ENCODE data around the gene BMERB1. TPM values are rescaled to one million over a fixed set of nuclear protein-coding genes. Genes with fewer than 3 reads are reported as not detected.
"Not testable (repeated sequence)": the region's sequence is repeated elsewhere in the genome, so short reads cannot be mapped to it uniquely, and the experiment has no call there.

The BMERB1 gene
- total RNA-seq, 1 donor from 2014 or later: 61.4 TPM

GRCh38 chr16:15571557-15571956 lies 137.2 kb downstream of the BMERB1 start:
- ATAC-seq (no peak), DNase-seq (ENCODE audit: missing footprints) (no peak)
- intact Hi-C loops (cut with DNase I): no loop called here

DNA sequence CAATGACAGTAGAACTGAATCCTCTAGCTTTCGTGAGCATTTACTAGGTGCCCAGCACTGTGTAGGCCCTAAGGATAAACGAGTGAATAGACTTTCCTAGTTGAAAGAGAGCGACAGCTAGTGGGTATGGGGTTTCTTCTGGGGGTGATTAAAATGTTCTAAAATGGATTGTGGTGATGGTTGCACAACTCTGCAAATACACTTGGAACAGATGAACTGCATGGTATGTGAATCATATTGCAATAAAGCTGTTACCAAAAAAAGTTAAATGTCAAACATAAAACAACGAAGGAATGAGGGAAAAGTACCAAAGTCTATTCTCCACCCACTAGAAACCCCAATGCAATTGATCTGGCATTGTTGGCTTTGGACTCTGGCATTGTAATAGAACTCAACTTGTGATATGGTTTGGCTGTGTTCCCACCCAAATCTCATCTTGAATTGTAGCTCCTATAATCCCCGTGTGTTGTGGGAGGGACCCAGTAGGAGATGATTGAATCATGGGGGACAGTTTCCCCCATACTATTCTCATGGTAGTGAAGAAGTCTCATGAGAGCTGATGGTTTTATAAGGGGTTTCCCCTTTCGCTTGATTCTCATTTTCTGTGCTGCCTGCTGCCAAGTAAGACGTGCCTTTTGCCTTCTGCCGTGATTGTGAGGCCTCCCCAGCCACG lies 138.1 kb downstream of the BMERB1 start:
- no peak for DNase-seq (ENCODE audit: missing footprints)
- no peak for ATAC-seq
- intact Hi-C loops (cut with DNase I): no loop called here

GRCh38 chr16:15573274-15573895 lies 139.0 kb downstream of the BMERB1 start:
- intact Hi-C loops (cut with DNase I): no loop called here
- ATAC-seq (no peak), DNase-seq (ENCODE audit: missing footprints) (no peak)

GRCh38 chr16:15573896-15574613 lies 139.7 kb downstream of the BMERB1 start:
- intact Hi-C loops (cut with DNase I); ATAC-seq; DNase-seq (ENCODE audit: missing footprints): not testable (repeated sequence)

DNA sequence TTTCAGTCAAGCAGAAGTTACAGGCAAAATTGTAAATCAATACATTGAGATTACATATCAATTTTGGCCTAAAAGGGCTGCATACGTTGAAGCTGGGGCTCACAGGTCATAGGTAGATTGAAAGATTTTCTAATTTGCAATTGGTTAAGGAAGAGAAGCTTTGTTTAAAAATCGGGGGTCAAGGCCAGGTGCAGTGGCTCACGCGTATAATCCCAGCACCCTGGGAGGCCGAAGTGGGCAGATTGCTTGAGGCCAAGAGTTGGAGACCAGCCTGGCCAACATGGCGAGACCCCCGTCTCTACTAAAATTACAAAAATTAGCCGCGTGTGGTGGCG lies 140.2 kb downstream of the BMERB1 start:
- no peak for ATAC-seq
- intact Hi-C loops (cut with DNase I): no loop called here
- DNase-seq (ENCODE audit: missing footprints): no peak

GRCh38 chr16:15575293-15576049 lies 141.1 kb downstream of the BMERB1 start:
- intact Hi-C loops (cut with DNase I): no loop called here
- DNase-seq (ENCODE audit: missing footprints) (no peak), ATAC-seq (no peak)

DNA sequence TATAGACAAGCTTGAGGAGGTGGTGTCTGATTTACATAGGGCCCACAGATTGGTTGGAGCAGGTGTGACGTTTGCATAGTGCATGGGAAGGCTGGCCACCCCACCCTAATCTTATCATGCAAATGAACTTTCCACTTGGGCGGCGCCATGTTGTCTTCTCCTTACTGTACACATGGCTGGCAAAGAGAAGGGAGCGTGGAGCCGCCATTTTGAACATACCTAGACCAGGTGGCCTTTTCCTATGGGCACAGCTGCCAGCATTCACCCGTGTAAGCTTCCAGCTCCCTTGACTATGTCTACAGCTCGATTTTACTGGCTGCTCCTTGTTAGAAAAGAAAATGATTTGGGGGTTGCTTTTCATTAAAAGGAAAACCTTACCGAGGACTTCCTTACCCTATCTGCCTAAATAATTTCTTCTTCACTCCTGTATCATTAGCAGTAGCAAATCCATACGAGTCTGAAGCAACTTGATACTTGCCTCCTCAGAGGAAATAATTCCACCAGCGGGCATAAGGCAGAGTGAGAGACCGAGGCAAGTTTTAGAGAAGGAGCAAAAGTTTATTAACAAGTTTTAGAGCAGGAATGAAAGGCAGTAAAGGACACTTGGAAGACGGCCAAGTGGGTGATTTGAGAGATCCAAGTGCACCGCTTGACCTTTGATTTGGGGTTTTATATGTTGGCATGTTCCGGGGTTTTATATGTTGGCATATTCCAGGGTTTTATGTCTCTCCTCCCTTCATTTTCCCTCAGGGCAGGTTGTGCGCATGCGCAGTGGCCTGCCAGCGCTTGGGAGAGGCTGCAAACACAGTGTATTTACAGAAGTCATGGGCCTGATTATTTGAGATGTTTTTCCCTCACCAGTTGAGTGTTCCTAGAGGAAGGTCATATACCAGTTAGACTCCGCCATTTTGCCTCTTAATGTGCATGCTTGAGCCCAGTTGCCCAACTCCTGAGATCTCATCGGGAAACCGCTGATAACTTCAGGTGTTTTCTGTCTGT lies 142.9 kb downstream of the BMERB1 start:
- ATAC-seq (no peak), DNase-seq (ENCODE audit: missing footprints) (no peak)
- intact Hi-C loops (cut with DNase I): no loop called here

DNA sequence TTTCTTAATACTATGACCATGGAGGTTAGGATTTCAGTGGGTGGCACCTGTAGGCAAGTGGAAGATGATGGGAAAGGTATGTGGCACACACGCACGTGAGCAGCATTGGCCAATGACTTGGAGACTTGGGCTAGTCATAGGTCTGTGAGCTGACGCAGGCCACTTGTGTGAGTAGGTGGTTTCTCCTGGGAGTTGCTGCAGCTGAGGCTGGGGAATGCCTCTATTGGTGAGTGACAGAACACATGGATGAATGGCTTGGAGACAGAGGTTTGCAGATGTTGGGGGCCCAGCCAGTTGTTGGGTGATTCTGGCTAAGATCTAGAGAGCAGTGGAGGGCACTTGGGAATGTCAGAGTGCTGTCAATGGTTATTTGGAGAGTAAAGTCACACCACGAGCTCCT lies 144.4 kb downstream of the BMERB1 start:
- DNase-seq (ENCODE audit: missing footprints): no peak
- ATAC-seq: no peak
- intact Hi-C loops (cut with DNase I): no loop called here

DNA sequence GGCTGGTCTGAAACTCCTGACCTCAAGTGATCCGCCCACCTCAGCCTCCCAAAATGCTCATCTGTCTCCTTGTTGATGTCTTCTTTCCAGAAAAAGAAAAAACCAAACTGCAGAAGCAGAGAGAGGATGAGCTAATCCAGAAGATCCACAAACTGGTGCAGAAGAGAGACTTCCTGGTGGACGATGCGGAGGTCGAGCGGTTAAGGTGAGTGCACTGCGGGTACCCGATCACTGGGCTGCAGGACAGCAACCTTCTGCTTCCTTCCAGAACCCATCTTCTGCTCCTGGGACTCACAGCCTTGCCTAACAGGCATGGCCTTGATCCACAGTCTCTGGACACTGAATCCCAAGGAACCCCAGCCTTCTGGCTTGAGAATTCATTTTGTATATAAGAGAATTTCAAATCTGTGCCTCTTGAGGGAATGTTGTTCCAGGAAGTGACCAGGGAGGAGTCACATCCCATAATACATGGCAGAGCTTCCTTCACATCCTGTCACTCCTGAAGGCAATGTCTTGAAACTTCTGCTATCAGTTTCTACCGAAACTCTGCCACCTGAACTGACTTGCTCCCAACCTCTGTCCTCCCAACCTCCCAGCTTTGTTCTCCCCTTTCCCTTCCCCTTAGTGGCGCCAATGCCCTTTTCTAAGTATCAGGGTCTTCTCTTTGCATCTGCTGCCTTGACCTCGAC lies 146.9 kb downstream of the BMERB1 start:
- no peak for DNase-seq (ENCODE audit: missing footprints)
- ATAC-seq: no peak
- intact Hi-C loops (cut with DNase I): no loop called here

- ATAC-seq: no peak
- DNase-seq (ENCODE audit: missing footprints): no peak
- intact Hi-C loops (cut with DNase I): no loop called here
Observed at GRCh38 chr16:15583526-15583925, 149.1 kb downstream of the BMERB1 start.

GRCh38 chr16:15585956-15586355 lies 151.6 kb downstream of the BMERB1 start:
- intact Hi-C loops (cut with DNase I): no loop called here
- ATAC-seq (no peak), DNase-seq (ENCODE audit: missing footprints) (no peak)

- intact Hi-C loops (cut with DNase I): no loop called here
- no peak for DNase-seq (ENCODE audit: missing footprints)
- ATAC-seq: no peak
Observed at GRCh38 chr16:15586716-15587115, 152.3 kb downstream of the BMERB1 start.

DNA sequence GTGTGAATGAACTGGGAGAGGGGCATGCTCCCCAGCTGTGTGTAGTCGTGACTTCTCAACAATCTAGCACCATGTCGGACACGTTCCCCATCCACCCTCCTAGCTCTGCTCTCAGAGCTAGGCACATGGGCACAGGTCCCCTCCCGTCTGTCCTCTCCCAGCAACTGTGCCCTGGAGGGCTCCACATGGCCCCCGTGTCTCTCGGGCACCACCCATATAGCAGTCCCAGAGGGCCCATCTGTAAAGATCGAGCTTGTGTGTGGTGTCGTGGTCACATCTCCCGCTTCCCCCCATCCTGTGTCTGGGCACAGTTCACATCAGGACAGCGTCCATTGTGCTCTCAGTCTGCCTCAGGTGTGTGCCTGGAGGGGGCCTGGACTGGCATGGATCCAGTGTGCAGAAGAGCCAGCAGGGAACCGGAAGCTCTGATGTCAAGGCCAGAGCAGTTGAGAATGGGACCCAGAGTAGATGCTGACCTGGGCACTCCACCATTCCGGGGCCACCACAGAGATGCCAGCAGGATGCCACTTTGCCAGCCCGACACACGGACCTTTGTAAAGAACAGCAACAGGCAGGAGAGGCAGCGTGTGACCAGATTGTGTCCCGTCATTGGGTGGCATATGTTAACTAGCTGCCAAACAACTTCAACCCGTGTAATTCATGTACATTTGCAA lies 152.9 kb downstream of the BMERB1 start:
- ATAC-seq: no peak
- intact Hi-C loops (cut with DNase I): no loop called here
- DNase-seq (ENCODE audit: missing footprints): no peak

- intact Hi-C loops (cut with DNase I): no loop called here
- no peak for DNase-seq (ENCODE audit: missing footprints)
- no peak for ATAC-seq
Observed at GRCh38 chr16:15592324-15592723, 157.9 kb downstream of the BMERB1 start.

DNA sequence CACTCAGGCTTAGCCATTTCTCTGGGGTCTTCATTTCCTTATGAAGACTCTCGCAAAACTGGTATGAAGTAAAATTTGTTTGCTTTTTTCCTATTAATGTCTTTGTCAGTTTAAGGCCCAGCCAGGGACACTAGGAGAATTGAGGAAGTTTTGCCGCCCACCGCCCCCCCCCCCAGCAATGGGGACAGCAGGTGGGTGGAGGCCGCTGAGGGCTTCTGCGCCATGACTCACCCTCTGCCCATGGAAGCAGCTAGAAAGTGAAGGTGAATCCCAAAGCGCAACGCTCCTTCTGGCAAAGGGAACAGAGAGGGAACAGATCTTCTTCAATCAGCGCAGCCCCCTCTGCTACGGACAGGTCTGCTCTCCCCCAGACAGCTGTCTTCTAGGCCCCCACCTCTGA lies 158.8 kb downstream of the BMERB1 start:
- no peak for ATAC-seq
- no peak for DNase-seq (ENCODE audit: missing footprints)
- intact Hi-C loops (cut with DNase I): no loop called here

DNA sequence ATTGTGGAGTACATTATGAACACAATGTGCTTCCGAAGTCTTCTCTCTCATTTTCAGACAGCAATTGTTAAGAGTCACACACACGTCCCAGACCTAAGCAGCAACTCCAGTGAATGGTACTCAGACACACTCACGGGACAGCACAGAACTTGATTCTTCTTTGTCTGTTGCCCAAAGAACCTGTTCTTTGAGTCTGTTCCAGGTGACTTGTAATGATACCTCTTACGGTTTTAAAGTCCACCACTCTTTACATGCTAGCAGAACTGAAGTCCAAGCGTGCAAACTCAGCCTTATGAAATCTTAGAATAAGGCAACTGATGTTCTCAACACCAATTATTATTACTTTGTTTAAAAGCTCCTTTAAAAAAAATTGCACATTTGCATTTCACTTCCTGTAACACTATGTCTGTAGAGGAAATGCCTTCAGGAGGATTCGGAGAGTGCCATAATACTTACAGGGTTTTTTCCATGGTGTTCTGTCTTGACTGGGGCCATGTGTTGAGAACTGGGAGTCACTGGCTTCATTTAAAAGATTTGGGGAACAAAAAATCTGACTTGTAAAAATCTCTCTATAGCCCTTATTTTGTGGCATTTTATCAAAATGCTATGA lies 160.4 kb downstream of the BMERB1 start:
- intact Hi-C loops (cut with DNase I): no loop called here
- ATAC-seq (no peak), DNase-seq (ENCODE audit: missing footprints) (no peak)

GRCh38 chr16:15597135-15597534 lies 162.7 kb downstream of the BMERB1 start:
- ATAC-seq: no peak
- intact Hi-C loops (cut with DNase I): no loop called here

More at GRCh38 chr16:15597135-15597534, 162.7 kb downstream of the BMERB1 start:
- DNase-seq (ENCODE audit: missing footprints): no peak

All from Right ventricle myocardium inferior (tissue), 1 donor.